Left cardiac atrium (tissue), 4 donors: Measurements from ENCODE around the gene SCN10A. TPM values are rescaled to one million over a fixed set of nuclear protein-coding genes. Genes with fewer than 3 reads are reported as not detected.

Experiments used
- ATAC-seq, 2 donors: fragments of 200-7000 bp; cut with Tn5 transposase; one replicate each; pipeline ENCODE4 v1.9.1; 2020; ENCODE audit warnings: mild to moderate bottlenecking in 2 of 2, moderate library complexity in 2 of 2
- DNase-seq: peaks from one replicate; pipeline ENCODE4 v3.0.0-alpha.2; 2020
- intact Hi-C, 2 donors: fragments of 100-400 bp; cut with DNase I; formaldehyde crosslinking; loops; one replicate each; pipeline versions ENCODE4 v1.14.1 to v1.15.1; 2022 to 2023
- total RNA-seq, 2 donors: library from RNA; stranded (reverse); fragmentation: NEBNext Ultra II Directional; extraction: Animal tissue kit (Norgen Biotek cat#: 25700); gene quantifications; one replicate each; pipeline ENCODE4 v1.2.1, GENCODE V29; 2021
- donor health status: DM: no; HTN: yes; CAD: no.
- donor health status: DM: no; HTN: yes; CAD: no; lungs with severe emphysema.
- donor health status: DM: yes; HTN: yes; CAD: no.
- donor health status: Dilated cardiomyopathy.

The SCN10A gene
- total RNA-seq, 2 donors from 2014 or later, result 0.09 to 0.18 TPM

DNA sequence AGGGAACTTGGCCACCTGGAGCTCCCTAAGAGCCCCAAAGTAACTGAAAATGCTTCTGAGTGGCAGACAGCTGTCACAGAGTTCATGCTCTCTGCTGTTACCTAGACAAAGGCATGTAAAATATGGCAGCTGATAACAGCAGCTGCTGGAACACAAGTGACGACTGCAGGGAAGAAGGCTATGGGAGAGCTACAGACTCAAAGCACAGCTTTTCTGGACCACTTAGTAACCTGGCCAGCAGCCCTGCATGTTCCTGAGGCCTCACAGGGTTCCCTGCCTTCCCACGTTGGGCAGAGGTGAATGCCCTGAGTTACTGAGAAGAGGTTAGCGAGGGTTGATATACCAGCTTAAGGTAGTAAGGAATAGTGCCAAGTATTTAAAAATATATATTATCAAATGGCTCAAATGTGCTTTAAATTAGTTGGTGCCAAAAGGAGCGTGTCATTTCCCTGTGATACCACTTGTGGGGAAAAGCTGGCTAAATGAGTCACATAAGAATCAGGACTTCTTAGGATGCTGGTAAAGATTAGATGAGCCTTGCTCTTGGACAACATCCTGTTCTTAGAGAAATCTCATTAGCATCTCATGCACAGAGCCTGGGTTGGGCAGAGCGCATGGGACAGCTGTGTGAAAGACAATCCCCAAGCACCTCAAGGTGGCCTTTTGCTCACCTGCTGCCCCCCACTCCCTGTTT lies 90.1 kb downstream of the SCN10A start:
- ATAC-seq, result peak; percentile 73 to 84
- peak; percentile 66 for DNase-seq

GRCh38 chr3:38724392-38724736 lies 91.7 kb downstream of the SCN10A start:
- intact Hi-C loops, result loop anchor here in 1 of 2 donors (10.0 kb wide), 1 partner anchor 190 kb away; no protein-coding TSS in a partner anchor
- ATAC-seq, result peak in 1 of 2 donors; percentile 5
- DNase-seq, result no peak

More for the DNA sequence above, 90.1 kb downstream of the SCN10A start:
- intact Hi-C loops, result loop anchor here in 1 of 2 donors (10.0 kb wide), 1 partner anchor 191 kb away; no protein-coding TSS in a partner anchor

DNA sequence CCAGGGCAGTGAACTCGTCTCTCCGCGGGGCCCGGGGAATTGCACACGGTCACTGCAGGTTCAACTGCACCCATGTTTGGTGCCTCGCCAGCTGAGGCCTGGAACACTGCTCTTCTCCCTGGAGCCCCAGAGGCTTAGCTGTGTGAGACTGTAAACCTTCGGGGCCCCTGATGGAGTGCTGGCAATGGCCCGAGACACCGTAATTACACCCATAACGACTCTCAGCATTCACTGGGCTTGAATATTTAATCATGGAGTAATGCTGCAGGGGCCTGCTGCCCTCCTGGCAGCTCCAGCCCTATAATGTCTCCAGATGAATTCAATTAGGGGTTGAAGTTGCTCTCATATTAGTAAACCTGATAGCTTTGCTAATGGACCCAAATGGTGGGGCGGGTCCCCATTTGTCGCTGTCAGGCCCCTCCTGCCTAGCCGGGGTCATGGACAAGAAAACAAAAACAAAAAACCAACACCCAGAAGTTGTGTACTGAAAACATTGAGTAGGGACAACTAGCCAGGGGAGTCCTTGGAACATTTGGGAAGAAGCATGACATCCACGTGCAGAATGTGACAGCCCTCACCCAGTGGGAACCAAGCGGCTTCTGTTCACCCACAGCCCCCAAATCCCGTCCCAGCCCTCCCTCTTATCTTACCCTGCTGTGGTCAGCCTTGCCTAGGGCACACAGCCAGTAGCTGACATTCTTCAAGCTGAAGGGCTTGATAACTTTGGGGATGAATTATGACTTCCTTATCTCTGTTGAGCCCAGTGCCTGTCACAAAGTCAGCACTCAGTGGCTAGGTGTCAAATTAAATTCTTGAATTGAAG lies 92.2 kb downstream of the SCN10A start:
- intact Hi-C loops, result loop anchor here in 1 of 2 donors (10.0 kb wide), 1 partner anchor 189 kb away; no protein-coding TSS in a partner anchor
- ATAC-seq, result peak; percentile 75 to 85

GRCh38 chr3:38722781-38723568 lies 93.0 kb downstream of the SCN10A start:
- no peak for DNase-seq
- no peak for ATAC-seq
- intact Hi-C loops, result loop anchor here in 1 of 2 donors (10.0 kb wide), 1 partner anchor 188 kb away; no protein-coding TSS in a partner anchor

More for the DNA sequence above, 92.2 kb downstream of the SCN10A start:
- DNase-seq, result peak; percentile 67

GRCh38 chr3:38721207-38721772 lies 94.7 kb downstream of the SCN10A start:
- intact Hi-C loops, result loop anchor here in 1 of 2 donors (10.0 kb wide), 1 partner anchor 186 kb away; no protein-coding TSS in a partner anchor
- ATAC-seq (no peak), DNase-seq (no peak)

DNA sequence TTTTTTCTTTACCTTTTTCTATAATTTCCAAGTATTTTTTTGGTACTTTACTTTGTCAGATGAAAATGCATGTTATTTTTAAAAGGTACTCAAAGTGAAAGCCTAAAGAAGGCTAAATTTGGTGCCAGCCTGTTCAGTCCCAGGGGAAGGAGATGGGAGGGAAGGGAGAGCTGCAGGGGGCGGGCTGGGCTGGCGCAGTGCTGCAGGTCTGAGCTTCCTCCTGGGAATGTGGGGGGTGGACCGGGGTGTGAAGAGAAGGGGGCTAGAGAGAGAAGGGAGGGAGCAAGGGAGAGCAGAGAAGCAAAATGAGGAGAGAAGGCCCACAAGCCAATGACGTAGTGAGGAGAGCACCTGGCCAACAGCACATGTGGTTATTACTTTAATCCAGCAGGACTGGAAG lies 95.6 kb downstream of the SCN10A start:
- ATAC-seq (no peak), DNase-seq (no peak)
- intact Hi-C loops, result loop anchor here in 1 of 2 donors (10.0 kb wide), 1 partner anchor 186 kb away; no protein-coding TSS in a partner anchor

DNA sequence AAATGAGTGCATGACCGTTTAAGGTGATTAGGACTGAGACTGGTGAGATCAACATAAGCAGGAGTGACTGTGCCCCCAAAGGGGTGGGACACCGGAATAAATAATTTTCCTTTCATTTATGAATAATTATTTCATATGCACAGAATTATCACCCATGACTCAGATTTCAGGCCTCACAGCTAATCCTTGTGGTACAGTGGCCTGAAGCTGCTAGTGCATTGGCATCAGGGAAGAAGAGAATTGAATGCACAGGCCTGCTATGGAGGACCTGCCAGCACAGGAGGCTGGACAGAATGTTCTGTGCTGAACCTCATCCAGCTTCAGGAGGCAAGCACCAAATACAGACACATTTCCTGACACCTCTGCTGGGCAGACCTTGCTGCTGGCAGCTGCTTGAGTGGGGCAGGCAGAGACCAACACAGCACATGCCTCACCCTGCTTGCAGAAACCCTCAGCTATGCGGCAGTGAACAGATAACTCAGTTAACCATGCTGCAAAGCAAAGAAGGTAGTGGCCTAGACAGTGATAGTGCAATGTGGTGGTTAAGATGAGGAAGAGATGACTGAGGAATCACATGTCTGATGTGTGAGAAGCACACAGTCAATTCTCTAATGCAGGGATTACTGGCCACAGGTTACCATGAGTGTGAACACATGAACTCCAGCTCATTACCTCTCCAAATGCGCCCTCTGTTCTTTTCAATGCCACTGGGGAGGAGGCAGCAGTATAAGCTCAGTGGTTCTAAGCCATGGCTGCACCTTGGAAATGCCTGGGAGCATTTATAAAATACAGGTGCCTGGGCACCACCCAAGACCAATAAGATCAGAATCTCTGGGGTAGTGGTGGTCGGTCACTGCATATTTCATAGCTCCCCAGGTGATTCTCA lies 98.4 kb downstream of the SCN10A start:
- ATAC-seq (peak; percentile 95), DNase-seq (peak; percentile 51)
- intact Hi-C loops, result no loop called here

GRCh38 chr3:38713121-38713520 lies 102.9 kb downstream of the SCN10A start:
- intact Hi-C loops, result no loop called here
- ATAC-seq, result no peak
- no peak for DNase-seq

- ATAC-seq, result no peak
- intact Hi-C loops, result no loop called here
Measured at GRCh38 chr3:38711321-38711720, 104.7 kb downstream of the SCN10A start.

DNA sequence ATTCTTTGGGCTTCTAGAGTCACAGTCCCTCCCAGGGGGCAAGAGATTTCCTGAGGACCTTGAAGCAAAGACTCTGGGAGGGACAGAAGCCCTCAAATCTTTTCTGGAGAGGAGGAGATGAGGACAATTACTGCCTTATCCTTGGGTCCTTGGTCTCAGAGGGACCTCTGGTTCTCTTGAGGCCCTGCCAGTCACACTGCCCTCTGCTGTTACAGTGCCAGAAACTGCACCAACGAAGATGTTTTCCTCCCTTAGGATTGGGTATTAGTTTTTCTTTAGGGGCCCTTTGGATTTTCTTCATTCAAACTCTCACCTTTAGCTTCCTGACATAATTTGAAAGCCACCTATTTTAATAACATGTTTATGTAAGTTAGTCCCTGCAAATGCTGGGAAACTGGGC lies 108.3 kb downstream of the SCN10A start:
- ATAC-seq (no peak), DNase-seq (no peak)
- intact Hi-C loops, result no loop called here

More at GRCh38 chr3:38711321-38711720, 104.7 kb downstream of the SCN10A start:
- no peak for DNase-seq

DNA sequence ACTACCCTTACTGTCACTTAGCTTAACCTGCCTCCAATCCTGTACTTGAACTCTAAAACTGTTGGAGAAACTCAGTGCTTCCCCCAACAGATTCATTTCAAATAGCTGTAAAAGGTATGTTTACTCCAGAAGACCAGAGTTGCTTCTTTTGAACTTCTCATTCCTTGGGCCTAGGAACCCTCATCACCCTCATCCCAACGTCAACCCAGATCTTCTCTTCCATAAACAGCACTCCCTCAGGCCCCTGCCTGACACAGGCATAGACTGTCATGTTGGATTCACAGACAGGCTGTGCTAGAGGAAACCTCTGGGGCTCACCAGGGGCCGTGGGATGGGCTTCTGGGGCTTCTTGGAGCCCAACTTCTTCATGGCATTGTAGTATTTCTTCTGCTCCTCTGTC lies 109.1 kb downstream of the SCN10A start:
- ATAC-seq, result no peak
- DNase-seq, result no peak
- intact Hi-C loops, result no loop called here

DNA sequence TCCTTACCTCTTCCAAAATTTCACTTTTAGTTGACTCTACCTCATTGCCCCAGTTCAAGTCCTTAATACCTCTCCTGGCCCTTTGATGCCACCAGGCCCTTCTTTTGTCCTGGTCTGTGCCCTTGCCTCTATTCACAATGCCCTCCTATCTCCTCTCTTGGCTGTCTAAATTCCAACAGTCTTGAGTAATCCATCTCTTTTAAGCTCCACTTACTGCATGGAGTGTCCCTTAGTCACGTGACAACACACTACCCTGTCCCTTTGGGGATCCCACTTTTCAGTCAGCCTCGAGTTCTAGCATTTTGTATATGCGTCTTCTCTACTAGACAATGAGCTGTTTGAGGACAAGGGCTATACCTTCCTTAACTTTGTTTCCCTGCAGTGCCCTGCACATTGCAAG lies 113.8 kb downstream of the SCN10A start:
- DNase-seq, result no peak
- ATAC-seq, result peak in 1 of 2 donors; percentile 37
- intact Hi-C loops, result no loop called here

GRCh38 chr3:38698760-38699159 lies 117.3 kb downstream of the SCN10A start:
- DNase-seq, result no peak
- ATAC-seq, result peak in 1 of 2 donors; percentile 42
- intact Hi-C loops, result no loop called here

- no peak for ATAC-seq
- intact Hi-C loops, result no loop called here
- no peak for DNase-seq
Measured at GRCh38 chr3:38698061-38698460, 118.0 kb downstream of the SCN10A start.

DNA sequence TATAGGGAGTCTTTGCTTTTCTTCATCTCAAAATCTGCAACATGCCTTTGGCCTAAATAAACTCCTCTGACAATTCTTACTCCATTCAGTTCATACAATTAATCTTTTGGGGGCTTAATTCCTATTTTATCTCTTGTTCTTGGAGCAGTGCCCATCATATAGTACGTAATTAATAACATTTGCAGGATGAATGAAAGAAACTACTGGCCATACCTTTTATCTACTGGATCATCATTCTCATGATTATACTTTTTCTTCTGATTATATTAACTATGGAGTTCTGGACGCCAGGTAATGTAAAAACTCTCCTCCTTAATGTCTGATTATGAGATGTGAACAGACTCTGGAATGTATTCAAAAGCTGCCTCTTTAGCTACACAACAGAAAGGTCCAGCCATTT lies 120.0 kb downstream of the SCN10A start:
- intact Hi-C loops, result no loop called here
- DNase-seq (no peak), ATAC-seq (no peak)

GRCh38 chr3:38690185-38690584 lies 125.8 kb downstream of the SCN10A start:
- no peak for DNase-seq
- intact Hi-C loops, result no loop called here
- ATAC-seq, result no peak

DNA sequence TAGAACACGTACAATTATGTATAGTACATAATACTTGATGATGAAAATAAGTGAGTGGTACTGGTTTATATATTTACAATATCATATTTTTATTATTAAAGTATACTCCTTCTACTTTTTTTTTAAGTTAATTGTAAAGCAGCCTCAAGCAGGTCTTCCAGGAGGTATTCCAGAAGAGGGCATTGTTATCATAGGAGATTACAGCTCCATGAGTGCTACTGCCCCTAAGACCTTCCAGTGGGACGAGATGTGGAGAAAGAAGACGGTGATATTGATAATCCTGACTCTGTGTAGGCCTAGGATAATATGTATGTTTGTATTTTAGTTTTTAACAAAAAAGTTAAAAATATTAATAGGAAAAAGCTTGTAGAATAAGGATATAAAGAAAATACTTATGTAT lies 126.2 kb downstream of the SCN10A start:
- ATAC-seq (no peak), DNase-seq (no peak)
- intact Hi-C loops, result loop anchor here (10.0 kb wide), 1 partner anchor 155 kb away; no protein-coding TSS in a partner anchor

DNA sequence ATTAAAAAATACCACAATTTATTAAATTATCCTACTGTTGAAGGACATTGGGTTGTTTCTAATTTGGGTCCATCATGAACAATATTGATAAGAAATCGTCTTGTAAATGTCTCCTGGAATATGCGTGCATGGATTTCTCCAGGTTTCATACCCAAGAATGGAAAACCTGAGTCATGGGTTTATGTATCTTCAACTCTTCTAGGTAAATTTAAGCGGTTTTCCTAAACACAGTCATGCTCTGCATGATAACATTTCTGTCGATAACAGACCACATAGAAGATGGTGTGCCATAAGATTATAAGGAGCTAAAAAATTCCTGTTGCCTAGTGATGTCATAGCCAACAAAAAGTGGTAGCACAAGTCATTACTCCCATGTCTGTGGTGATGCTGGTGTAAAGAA lies 126.7 kb downstream of the SCN10A start:
- intact Hi-C loops, result loop anchor here (10.0 kb wide), 1 partner anchor 155 kb away; no protein-coding TSS in a partner anchor
- DNase-seq (no peak), ATAC-seq (no peak)
